DOHH2 (cell line): ENCODE measurements around the gene ZNF536.

Experiments
- H3F3A ChIP-seq: fragments of 200-600 bp; sonication (generic), shearing (Covaris generic); 2 replicates; pipeline ENCODE4 v1.6.0; 2016; ENCODE audit warnings: antibody characterized with exemption, mild to moderate bottlenecking; ENCODE audit not compliant: control insufficient read depth, insufficient read depth
- H3K27ac ChIP-seq: fragments of 200-600 bp; sonication (generic); 2 replicates; pipeline ENCODE4 v1.5.1; 2014; ENCODE audit warnings: low read depth, mild to moderate bottlenecking, low read length, moderate library complexity
- H3K27me3 ChIP-seq: fragments of 200-600 bp; sonication (generic); 2 replicates; pipeline ENCODE4 v1.6.1; 2014; ENCODE audit warnings: mild to moderate bottlenecking, low read length, mixed read lengths; ENCODE audit not compliant: control insufficient read depth
- H3K36me3 ChIP-seq: fragments of 200-600 bp; sonication (generic); 2 replicates; pipeline ENCODE4 v1.6.1; 2014; ENCODE audit warnings: mild to moderate bottlenecking, low read length, moderate library complexity, mixed read lengths; ENCODE audit not compliant: control insufficient read depth
- H3K4me1 ChIP-seq: fragments of 200-600 bp; sonication (generic); 2 replicates; pipeline ENCODE4 v1.6.1; 2014; ENCODE audit warnings: mild to moderate bottlenecking, low read length, mixed read lengths; ENCODE audit not compliant: control insufficient read depth
- H3K4me2 ChIP-seq: fragments of 200-600 bp; sonication (generic); 2 replicates; pipeline ENCODE4 v1.6.0; 2014; ENCODE audit warnings: mild to moderate bottlenecking, low read length, moderate library complexity
- H3K4me3 ChIP-seq: fragments of 200-600 bp; sonication (generic); 2 replicates; pipeline ENCODE4 v1.5.1; 2014; ENCODE audit warnings: mild to moderate bottlenecking, low read length, mixed read lengths
- H3K79me2 ChIP-seq: fragments of 200-600 bp; sonication (generic); 2 replicates; pipeline ENCODE4 v1.6.1; 2014; ENCODE audit warnings: mild to moderate bottlenecking, low read length, mixed read lengths; ENCODE audit not compliant: control insufficient read depth
- H3K9me2 ChIP-seq: fragments of 200-600 bp; sonication (generic); replicated peaks from 2 replicates; pipeline ENCODE4 v1.6.1; 2014; ENCODE audit warnings: mild to moderate bottlenecking, low read length, mixed read lengths; ENCODE audit not compliant: control insufficient read depth
- H3K9me3 ChIP-seq: fragments of 200-600 bp; sonication (generic); 2 replicates; pipeline ENCODE4 v1.6.1; 2014; ENCODE audit warnings: antibody characterized with exemption, low read length, mixed read lengths; ENCODE audit not compliant: control insufficient read depth, insufficient read depth
- H4K20me1 ChIP-seq: fragments of 200-600 bp; sonication (generic); 2 replicates; pipeline ENCODE4 v1.6.0; 2014; ENCODE audit warnings: low read depth, mild to moderate bottlenecking, antibody characterized with exemption, low read length, moderate library complexity; ENCODE audit not compliant: control insufficient read depth, insufficient read depth
- EZH2phosphoT487 ChIP-seq: fragments of 200-600 bp; sonication (generic); IDR thresholded peaks from 2 replicates; pipeline ENCODE4 v1.6.1; 2017; ENCODE audit warnings: borderline replicate concordance, mild to moderate bottlenecking, antibody characterized with exemption, low read length, moderate library complexity, mixed read lengths
- TF ChIP-seq, protein P1 (sequence below): fragments of 200-600 bp; sonication (generic); IDR thresholded peaks from one replicate; pipeline ENCODE4 v1.5.1; 2014; ENCODE audit warnings: antibody characterized with exemption, mild to moderate bottlenecking, low read depth, low read length; ENCODE audit not compliant: poor library complexity, severe bottlenecking

The ZNF536 gene

GRCh38 chr19:30521937-30522336 is 149.8 kb downstream of the ZNF536 start:
- no peaks in the 10 kb centered on the region for H3K36me3 ChIP-seq
- TF ChIP-seq EZH2phosphoT487 = no peak
- TF ChIP-seq, protein P1, sequence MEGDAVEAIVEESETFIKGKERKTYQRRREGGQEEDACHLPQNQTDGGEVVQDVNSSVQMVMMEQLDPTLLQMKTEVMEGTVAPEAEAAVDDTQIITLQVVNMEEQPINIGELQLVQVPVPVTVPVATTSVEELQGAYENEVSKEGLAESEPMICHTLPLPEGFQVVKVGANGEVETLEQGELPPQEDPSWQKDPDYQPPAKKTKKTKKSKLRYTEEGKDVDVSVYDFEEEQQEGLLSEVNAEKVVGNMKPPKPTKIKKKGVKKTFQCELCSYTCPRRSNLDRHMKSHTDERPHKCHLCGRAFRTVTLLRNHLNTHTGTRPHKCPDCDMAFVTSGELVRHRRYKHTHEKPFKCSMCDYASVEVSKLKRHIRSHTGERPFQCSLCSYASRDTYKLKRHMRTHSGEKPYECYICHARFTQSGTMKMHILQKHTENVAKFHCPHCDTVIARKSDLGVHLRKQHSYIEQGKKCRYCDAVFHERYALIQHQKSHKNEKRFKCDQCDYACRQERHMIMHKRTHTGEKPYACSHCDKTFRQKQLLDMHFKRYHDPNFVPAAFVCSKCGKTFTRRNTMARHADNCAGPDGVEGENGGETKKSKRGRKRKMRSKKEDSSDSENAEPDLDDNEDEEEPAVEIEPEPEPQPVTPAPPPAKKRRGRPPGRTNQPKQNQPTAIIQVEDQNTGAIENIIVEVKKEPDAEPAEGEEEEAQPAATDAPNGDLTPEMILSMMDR = no peak
- H3K27me3 ChIP-seq = no peaks in the 10 kb centered on the region
- no peaks in the 10 kb centered on the region for H3K4me1 ChIP-seq
- no peaks in the 10 kb centered on the region for H3K79me2 ChIP-seq
- H3K27ac ChIP-seq = no peak overlapping the region
- no peak overlapping the region for H3K4me2 ChIP-seq
- H3K4me3 ChIP-seq = no peak overlapping the region
- H3K9me2 ChIP-seq = no peaks in the 10 kb centered on the region
- H3F3A ChIP-seq = no peaks in the 10 kb centered on the region
- H4K20me1 ChIP-seq = no peaks in the 10 kb centered on the region
- H3K9me3 ChIP-seq = no peaks in the 10 kb centered on the region

- TF ChIP-seq, protein P1 = no peak
- TF ChIP-seq EZH2phosphoT487 = no peak
- Histone ChIP-seq H3K4me3 (no peak overlapping the region), H3K4me1 (no peaks in the 10 kb centered on the region), H3F3A (no peaks in the 10 kb centered on the region), H3K27ac (no peak overlapping the region), H3K27me3 (no peaks in the 10 kb centered on the region), H3K9me3 (no peaks in the 10 kb centered on the region), H3K36me3 (no peaks in the 10 kb centered on the region), H3K79me2 (no peaks in the 10 kb centered on the region), H3K4me2 (no peak overlapping the region), H4K20me1 (no peaks in the 10 kb centered on the region), H3K9me2 (no peaks in the 10 kb centered on the region)
Observed at GRCh38 chr19:30522341-30522740, 150.2 kb downstream of the ZNF536 start.

GRCh38 chr19:30523791-30524190 is 151.6 kb downstream of the ZNF536 start:
- TF ChIP-seq, protein P1 = no peak
- TF ChIP-seq EZH2phosphoT487 = no peak
- no peaks in the 10 kb centered on the region for H3K79me2 ChIP-seq
- H3K9me2 ChIP-seq = no peaks in the 10 kb centered on the region
- H3K4me1 ChIP-seq = no peaks in the 10 kb centered on the region
- no peaks in the 10 kb centered on the region for H3K27me3 ChIP-seq
- H3K4me2 ChIP-seq = no peak overlapping the region
- H3K9me3 ChIP-seq = no peaks in the 10 kb centered on the region
- no peaks in the 10 kb centered on the region for H3F3A ChIP-seq
- no peaks in the 10 kb centered on the region for H3K36me3 ChIP-seq
- H4K20me1 ChIP-seq = no peaks in the 10 kb centered on the region
- no peak overlapping the region for H3K27ac ChIP-seq
- H3K4me3 ChIP-seq = no peak overlapping the region

GRCh38 chr19:30525383-30525782 is 153.2 kb downstream of the ZNF536 start:
- no peaks in the 10 kb centered on the region for H3K36me3 ChIP-seq
- H3K4me1 ChIP-seq = no peaks in the 10 kb centered on the region
- H3F3A ChIP-seq = no peaks in the 10 kb centered on the region
- H4K20me1 ChIP-seq = no peaks in the 10 kb centered on the region
- no peaks in the 10 kb centered on the region for H3K9me2 ChIP-seq
- H3K79me2 ChIP-seq = no peaks in the 10 kb centered on the region
- H3K9me3 ChIP-seq = no peaks in the 10 kb centered on the region
- TF ChIP-seq EZH2phosphoT487 = no peak
- TF ChIP-seq, protein P1 = no peak
- H3K27ac ChIP-seq = no peak overlapping the region
- H3K4me3 ChIP-seq = no peak overlapping the region
- no peaks in the 10 kb centered on the region for H3K27me3 ChIP-seq
- no peak overlapping the region for H3K4me2 ChIP-seq
